HCT116 (cell line): ENCODE measurements around the gene THRB. TPM values are rescaled to one million over a fixed set of nuclear protein-coding genes. Genes with fewer than 3 reads are reported as not detected.

ENCODE experiments used
- ATAC-seq: fragments of 200-7000 bp; cut with Tn5 transposase; 2 replicates; pipeline ENCODE4 v1.9.1; 2020; ENCODE audit warnings: mild to moderate bottlenecking, moderate library complexity
- BruUV-seq: library from RNA; stranded (reverse); fragments of 400-500 nt; replicated peaks from 2 replicates; lab custom pipeline; 2021; lab: Mats Ljungman, UMichigan
- CTCF ChIA-PET: fragments of 300-600 bp; sonication (Branson Sonifier 250); formaldehyde crosslinking; loops from one replicate; lab custom pipeline; 2021; ENCODE audit warnings: antibody characterized with exemption; lab: Charles Lee
- POLR2A ChIA-PET: fragments of 300-600, 350-600 bp; sonication (Branson Sonifier 250); formaldehyde crosslinking; loops from one replicate; lab custom pipeline; 2021; ENCODE audit warnings: antibody characterized with exemption; lab: Charles Lee
- RAD21 ChIA-PET, 2 experiments: fragments of 300-600 bp; sonication (Branson Sonifier 250); formaldehyde crosslinking; loops; one replicate each; lab custom pipeline; 2023; ENCODE audit warnings: low total read pairs in 2 of 2; ENCODE audit not compliant: uncharacterized antibody in 2 of 2, unreplicated experiment in 2 of 2, low non-redundant PET in 1 of 2; lab: Charles Lee
- DNase-seq: peaks from one replicate; pipeline ENCODE4 v3.0.0-alpha.2; 2010; ENCODE audit warnings: low read depth, low spot score
- H2AFZ ChIP-seq: fragments of 200-600 bp; shearing (Covaris generic), sonication (generic); 2 replicates; pipeline ENCODE4 v1.6.1; 2017; ENCODE audit warnings: low read depth, mixed run types, mixed read lengths, antibody characterized with exemption, low read length; ENCODE audit not compliant: poor library complexity, severe bottlenecking
- H3K27ac ChIP-seq: 2 replicates; pipeline ENCODE4 v1.5.1; 2012; ENCODE audit warnings: low read depth, low read length
- H3K27me3 ChIP-seq: fragments of 200-600 bp; sonication (generic); 2 replicates; pipeline ENCODE4 v1.6.1; 2016; ENCODE audit warnings: mixed run types, low read length, mixed read lengths; ENCODE audit not compliant: insufficient read depth
- H3K36me3 ChIP-seq, 2 experiments: fragments of 200-500 bp in 1 of 2; fragments of 200-600 bp in 1 of 2; sonication (Bioruptor generic) in 1 of 2; sonication (generic) in 1 of 2; 2 replicates each; pipeline versions ENCODE4 v1.5.1 to v1.6.1; 2014 to 2016; ENCODE audit warnings: low read length in 2 of 2, inconsistent platforms in 1 of 2, mixed read lengths in 1 of 2, mixed run types in 1 of 2; ENCODE audit not compliant: insufficient read depth in 2 of 2, control insufficient read depth in 1 of 2
- H3K4me1 ChIP-seq, 2 experiments: fragments of 200-600 bp in 1 of 2; sonication (generic) in 1 of 2; 2 replicates each; pipeline versions ENCODE4 v1.5.1 to v1.6.1; 2012 to 2017; ENCODE audit warnings: low read length in 2 of 2, inconsistent platforms in 1 of 2, mild to moderate bottlenecking in 1 of 2, mixed read lengths in 1 of 2, mixed run types in 1 of 2, moderate library complexity in 1 of 2; ENCODE audit not compliant: insufficient read depth in 2 of 2, control insufficient read depth in 1 of 2
- H3K4me2 ChIP-seq: fragments of 200-600 bp; sonication (generic); 2 replicates; pipeline ENCODE4 v1.6.1; 2017; ENCODE audit warnings: mixed run types, low read length, mixed read lengths
- H3K4me3 ChIP-seq, 2 experiments: fragments of 200-600 bp in 1 of 2; sonication (generic) in 1 of 2; replicated peaks in 1 of 2; 2 replicates each; pipeline ENCODE4 v1.5.1; 2011 to 2016; ENCODE audit warnings: low read length in 2 of 2, control low read depth in 1 of 2, low read depth in 1 of 2, mild to moderate bottlenecking in 1 of 2, mixed read lengths in 1 of 2, mixed run types in 1 of 2
- H3K79me2 ChIP-seq: fragments of 200-600 bp; sonication (generic); 2 replicates; pipeline ENCODE4 v1.6.1; 2017; ENCODE audit warnings: mild to moderate bottlenecking, mixed run types, low read length, moderate library complexity, mixed read lengths; ENCODE audit not compliant: insufficient read depth
- H3K9ac ChIP-seq: fragments of 200-600 bp; sonication (generic); 2 replicates; pipeline ENCODE4 v1.6.1; 2016; ENCODE audit warnings: low read length, mixed read lengths
- H3K9me2 ChIP-seq: fragments of 200-600 bp; sonication (generic), shearing (Covaris generic); 2 replicates; pipeline ENCODE4 v1.6.1; 2017; ENCODE audit warnings: mixed run types, mild to moderate bottlenecking, moderate library complexity; ENCODE audit not compliant: insufficient read depth
- H3K9me3 ChIP-seq, 2 experiments: fragments of 200-500 bp in 1 of 2; fragments of 200-600 bp in 1 of 2; sonication (Bioruptor generic) in 1 of 2; sonication (generic) in 1 of 2; 2 replicates each; pipeline ENCODE4 v1.6.1; 2014 to 2017; ENCODE audit warnings: low read length in 2 of 2, mixed read lengths in 2 of 2, inconsistent platforms in 1 of 2, low read depth in 1 of 2, mild to moderate bottlenecking in 1 of 2, mixed run types in 1 of 2, moderate library complexity in 1 of 2; ENCODE audit not compliant: control insufficient read depth in 1 of 2, insufficient read depth in 1 of 2
- H4K20me1 ChIP-seq: fragments of 200-600 bp; sonication (generic), shearing (Covaris generic); 2 replicates; pipeline ENCODE4 v1.6.1; 2017; ENCODE audit warnings: mixed run types, mild to moderate bottlenecking, moderate library complexity; ENCODE audit not compliant: insufficient read depth
- ATF3 ChIP-seq: IDR thresholded peaks from 2 replicates; pipeline ENCODE4 v1.6.1; 2012
- CBX3 ChIP-seq: IDR thresholded peaks from 2 replicates; pipeline ENCODE4 v1.6.1; 2012; ENCODE audit warnings: low read depth
- CEBPB ChIP-seq: IDR thresholded peaks from 2 replicates; pipeline ENCODE4 v1.6.1; 2012; ENCODE audit warnings: low read depth
- CTCF ChIP-seq, 3 experiments: fragments of 200-600 bp in 1 of 3; sonication (generic) in 1 of 3; IDR thresholded peaks in 2 of 3; conservative IDR thresholded peaks in 1 of 3; 2 replicates each; pipeline ENCODE4 v1.5.1; 2012 to 2017; ENCODE audit warnings: low read depth in 2 of 3, low read length in 2 of 3, antibody characterized with exemption in 1 of 3, borderline replicate concordance in 1 of 3, control low read depth in 1 of 3, mild to moderate bottlenecking in 1 of 3, mixed read lengths in 1 of 3, mixed run types in 1 of 3, moderate library complexity in 1 of 3; ENCODE audit not compliant: insufficient read depth in 1 of 3
- EGR1 ChIP-seq: IDR thresholded peaks from 2 replicates; pipeline ENCODE4 v1.6.1; 2012; ENCODE audit warnings: low read depth
- ELF1 ChIP-seq: IDR thresholded peaks from 2 replicates; pipeline ENCODE4 v1.6.1; 2012; ENCODE audit warnings: low read depth, borderline replicate concordance
- EZH2phosphoT487 ChIP-seq: fragments of 200-600 bp; IDR thresholded peaks from 2 replicates; pipeline ENCODE4 v1.6.1; 2018; ENCODE audit warnings: antibody characterized with exemption, borderline replicate concordance
- FOSL1 ChIP-seq: IDR thresholded peaks from 2 replicates; pipeline ENCODE4 v1.6.1; 2012; ENCODE audit warnings: low read depth
- JUND ChIP-seq: IDR thresholded peaks from 2 replicates; pipeline ENCODE4 v1.6.1; 2012
- MAX ChIP-seq: IDR thresholded peaks from 2 replicates; pipeline ENCODE4 v1.6.1; 2012
- POLR2A ChIP-seq: IDR thresholded peaks from 2 replicates; pipeline ENCODE4 v1.7.0; 2011; ENCODE audit warnings: borderline replicate concordance; ENCODE audit not compliant: insufficient read depth, insufficient read length; ENCODE audit errors: extremely low read depth
- POLR2AphosphoS5 ChIP-seq: IDR thresholded peaks from 2 replicates; pipeline ENCODE4 v1.6.1; 2011; ENCODE audit warnings: mild to moderate bottlenecking, low read depth, low read length, moderate library complexity
- RAD21 ChIP-seq: IDR thresholded peaks from 2 replicates; pipeline ENCODE4 v1.6.1; 2012; ENCODE audit warnings: low read depth, mild to moderate bottlenecking
- REST ChIP-seq: IDR thresholded peaks from 2 replicates; pipeline ENCODE4 v1.6.1; 2012; ENCODE audit warnings: low read depth
- SIN3A ChIP-seq: IDR thresholded peaks from 2 replicates; pipeline ENCODE4 v1.6.1; 2012; ENCODE audit warnings: low read depth
- SRF ChIP-seq: IDR thresholded peaks from 2 replicates; pipeline ENCODE4 v1.6.1; 2012; ENCODE audit warnings: low read depth
- TCF7L2 ChIP-seq: IDR thresholded peaks from 2 replicates; pipeline ENCODE4 v1.7.0; 2011; ENCODE audit warnings: borderline replicate concordance, inconsistent platforms; ENCODE audit not compliant: insufficient read depth, insufficient read length; ENCODE audit errors: extremely low read depth
- ZFX ChIP-seq: fragments of 450-650 bp; IDR thresholded peaks from 2 replicates; pipeline ENCODE4 v1.6.1; 2017
- ZNF274 ChIP-seq: fragments of 200-500 bp; sonication (Bioruptor generic); IDR thresholded peaks from 2 replicates; pipeline ENCODE4 v1.6.1; 2014; ENCODE audit warnings: mild to moderate bottlenecking, low read depth, low read length, inconsistent platforms
- intact Hi-C: fragments of 100-400 bp; cut with micrococcal nuclease; formaldehyde crosslinking; loops from 2 replicates; pipeline ENCODE4 v1.10.0; 2022
- total RNA-seq: library from RNA; stranded (reverse); gene quantifications from one replicate; pipeline ENCODE4 v1.2.1, GENCODE V29; 2021; ENCODE audit not compliant: unreplicated experiment

The THRB gene
- total RNA-seq, 1 experiment from 2014 or later, result 2.5 TPM

- Histone ChIP-seq H3K4me2 (no peak overlapping the region), H3K9me3 (no peaks in the 10 kb centered on the region), H4K20me1 (no peaks in the 10 kb centered on the region), H3K27ac (no peak overlapping the region), H3K9me2 (no peaks in the 10 kb centered on the region), H3K9ac (no peak overlapping the region), H3K4me3 (no peak overlapping the region), H3K27me3 (no peaks in the 10 kb centered on the region), H3K4me1 (no peaks in the 10 kb centered on the region), H3K79me2 (no peaks in the 10 kb centered on the region), H2AFZ (no peak overlapping the region), H3K36me3 (no peaks in the 10 kb centered on the region)
- DNase-seq, result no peak
- no TSS peak for BruUV-seq
- POLR2A ChIA-PET, result no interaction called here
- CTCF ChIA-PET, result no interaction called here
- no peak for ATAC-seq
- intact Hi-C loops, result no loop called here
- RAD21 ChIA-PET, result no interaction called here
- no peak for TF ChIP-seq CTCF (IDR thresholded peaks at IDR 0.05 in 2 of 3, conservative IDR thresholded peaks at IDR 0.05 in 1 of 3; ENCODE audit: borderline replicate concordance in 1 of 3, insufficient read depth in 1 of 3, low read depth in 2 of 3, low read length in 2 of 3)
- TF ChIP-seq TCF7L2, result no peak
- no peak for TF ChIP-seq POLR2AphosphoS5
- no peak for TF ChIP-seq EGR1
- TF ChIP-seq EZH2phosphoT487, result no peak
- no peak for TF ChIP-seq ATF3
- no peak for TF ChIP-seq REST
- no peak for TF ChIP-seq CBX3
- no peak for TF ChIP-seq JUND
- no peak for TF ChIP-seq POLR2A
- no peak for TF ChIP-seq ELF1
- no peak for TF ChIP-seq ZNF274
- TF ChIP-seq FOSL1, result no peak
- TF ChIP-seq CEBPB, result no peak
- TF ChIP-seq RAD21, result no peak
- TF ChIP-seq SIN3A, result no peak
- no peak for TF ChIP-seq SRF
- no peak for TF ChIP-seq MAX
- TF ChIP-seq ZFX, result no peak
Observed at GRCh38 chr3:24255414-24255813, 239.2 kb downstream of the THRB start.
